Gastroesophageal sphincter (tissue), 3 donors: Measurements from ENCODE around the gene POLR3K.

Experiments
- EP300 ChIP-seq: sonication (generic); formaldehyde crosslinking; IDR thresholded peaks from one replicate; pipeline ENCODE4 v1.6.1; 2017; ENCODE audit warnings: antibody characterized with exemption, mild to moderate bottlenecking
- POLR2A ChIP-seq, 2 donors: fragments of 450-650 bp; IDR thresholded peaks; one replicate each; pipeline ENCODE4 v1.6.1; 2017; ENCODE audit warnings: antibody characterized with exemption in 2 of 2, mild to moderate bottlenecking in 2 of 2, moderate library complexity in 1 of 2
- TF ChIP-seq, protein P1 (sequence below), 4 experiments: fragments of 200-600 bp in 2 of 4; fragments of 450-650 bp in 2 of 4; sonication (generic) in 1 of 4; IDR thresholded peaks; one replicate each; pipeline ENCODE4 v1.5.1; 2017 to 2019; ENCODE audit warnings: antibody characterized with exemption in 4 of 4, mild to moderate bottlenecking in 2 of 4, moderate library complexity in 2 of 4

DNA sequence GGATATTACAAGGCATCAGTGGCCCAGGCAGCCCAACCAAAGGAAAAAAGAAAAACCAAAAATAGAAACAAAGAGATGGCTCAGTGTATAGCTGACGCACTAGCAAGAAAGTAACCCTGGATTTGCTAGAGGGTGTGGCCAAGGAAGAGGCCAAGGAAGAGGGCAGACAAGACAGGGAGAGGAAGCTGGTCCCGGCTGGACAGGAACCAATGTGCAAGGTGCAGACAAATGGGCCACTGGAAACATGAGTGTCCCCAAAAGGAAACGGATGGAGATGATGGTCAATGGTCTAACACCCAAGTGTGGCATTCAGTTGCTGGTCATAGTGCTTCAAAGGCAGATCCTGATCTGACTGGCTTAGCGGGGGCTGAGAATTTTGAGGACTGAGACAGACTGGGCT is 10.7 kb downstream of the POLR3K start:
- TF ChIP-seq POLR2A (IDR thresholded peaks at IDR 0.05), result no peak
- TF ChIP-seq, protein P1, sequence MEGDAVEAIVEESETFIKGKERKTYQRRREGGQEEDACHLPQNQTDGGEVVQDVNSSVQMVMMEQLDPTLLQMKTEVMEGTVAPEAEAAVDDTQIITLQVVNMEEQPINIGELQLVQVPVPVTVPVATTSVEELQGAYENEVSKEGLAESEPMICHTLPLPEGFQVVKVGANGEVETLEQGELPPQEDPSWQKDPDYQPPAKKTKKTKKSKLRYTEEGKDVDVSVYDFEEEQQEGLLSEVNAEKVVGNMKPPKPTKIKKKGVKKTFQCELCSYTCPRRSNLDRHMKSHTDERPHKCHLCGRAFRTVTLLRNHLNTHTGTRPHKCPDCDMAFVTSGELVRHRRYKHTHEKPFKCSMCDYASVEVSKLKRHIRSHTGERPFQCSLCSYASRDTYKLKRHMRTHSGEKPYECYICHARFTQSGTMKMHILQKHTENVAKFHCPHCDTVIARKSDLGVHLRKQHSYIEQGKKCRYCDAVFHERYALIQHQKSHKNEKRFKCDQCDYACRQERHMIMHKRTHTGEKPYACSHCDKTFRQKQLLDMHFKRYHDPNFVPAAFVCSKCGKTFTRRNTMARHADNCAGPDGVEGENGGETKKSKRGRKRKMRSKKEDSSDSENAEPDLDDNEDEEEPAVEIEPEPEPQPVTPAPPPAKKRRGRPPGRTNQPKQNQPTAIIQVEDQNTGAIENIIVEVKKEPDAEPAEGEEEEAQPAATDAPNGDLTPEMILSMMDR (IDR thresholded peaks at IDR 0.05), result no peak
- no peak for TF ChIP-seq EP300
